Kidney glomerular epithelial cell (primary cell): ENCODE measurements around the gene ALG1.
"Not testable (repeated sequence)": the region's sequence is repeated elsewhere in the genome, so short reads cannot be mapped to it uniquely, and the experiment has no call there.

Source experiments
- DNase-seq: peaks from one replicate; lab custom pipeline; 2025; lab: John Stamatoyannopoulos, UW

ALG1 gene

GRCh38 chr16:5075637-5076036 lies 4.0 kb downstream of the ALG1 start:
- DNase-seq, result no peak

GRCh38 chr16:5077304-5077703 lies 5.7 kb downstream of the ALG1 start:
- no peak for DNase-seq

DNA sequence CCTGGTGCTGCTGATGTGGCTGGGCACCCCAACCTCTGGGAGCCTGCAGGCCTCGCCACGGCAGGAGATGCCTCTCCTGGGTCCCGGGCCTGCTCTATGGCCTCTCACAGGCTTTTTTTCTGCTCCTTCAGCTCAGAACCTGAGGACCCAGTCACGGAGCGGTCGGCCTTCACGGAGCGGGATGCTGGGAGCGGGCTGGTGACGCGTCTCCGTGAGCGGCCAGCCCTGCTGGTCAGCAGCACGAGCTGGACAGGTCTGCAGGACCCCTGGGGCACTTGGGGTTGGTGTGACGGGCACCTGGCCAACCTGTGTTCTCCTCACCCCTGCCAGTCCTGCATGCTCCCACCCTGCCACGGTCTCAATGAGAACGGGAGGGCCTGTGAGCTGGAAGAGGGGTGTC lies 7.0 kb downstream of the ALG1 start:
- no peak for DNase-seq

DNA sequence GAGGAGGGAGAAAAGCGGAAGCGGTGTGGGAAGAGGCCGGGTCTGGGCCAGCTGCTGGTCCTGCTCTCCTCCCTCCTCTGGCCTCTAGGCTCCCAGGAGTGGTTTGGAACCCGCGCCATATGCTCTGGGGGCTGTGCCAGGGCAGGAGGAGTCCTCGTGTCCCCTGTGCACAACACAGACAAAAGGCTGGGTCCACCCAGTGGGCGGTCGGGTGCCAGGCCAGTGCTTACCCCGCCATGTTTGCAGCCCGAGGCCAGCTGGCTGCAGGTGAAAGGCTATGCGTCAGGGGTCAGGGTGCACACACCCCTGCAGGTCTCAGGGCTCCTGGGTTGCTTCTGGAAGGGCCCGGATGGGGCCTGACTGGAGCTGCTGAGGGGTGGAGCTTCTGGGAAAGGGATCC lies 8.8 kb downstream of the ALG1 start:
- not testable (repeated sequence) for DNase-seq

DNA sequence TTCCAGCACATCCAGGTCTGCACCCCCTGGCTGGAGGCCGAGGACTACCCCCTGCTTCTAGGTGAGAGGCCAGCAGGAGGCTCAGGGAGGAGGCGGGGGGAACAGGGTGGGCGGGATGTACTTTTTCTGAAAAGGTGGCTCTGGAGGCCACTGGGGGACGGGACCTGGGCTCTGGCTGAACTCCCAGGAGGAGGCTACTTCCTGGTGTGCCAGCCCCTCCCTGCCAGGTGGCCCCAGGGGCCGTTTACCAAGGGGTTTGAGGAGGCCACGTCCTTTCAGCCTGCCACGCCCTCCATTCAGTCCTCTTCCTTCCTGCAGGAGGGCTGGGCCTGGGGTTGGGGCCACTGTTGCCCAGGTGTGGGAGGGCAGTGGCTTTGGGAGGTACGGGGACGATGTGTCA lies 9.4 kb downstream of the ALG1 start:
- not testable (repeated sequence) for DNase-seq

- DNase-seq, result not testable (repeated sequence)
Observed at GRCh38 chr16:5083646-5084045, 12.0 kb downstream of the ALG1 start.

DNA sequence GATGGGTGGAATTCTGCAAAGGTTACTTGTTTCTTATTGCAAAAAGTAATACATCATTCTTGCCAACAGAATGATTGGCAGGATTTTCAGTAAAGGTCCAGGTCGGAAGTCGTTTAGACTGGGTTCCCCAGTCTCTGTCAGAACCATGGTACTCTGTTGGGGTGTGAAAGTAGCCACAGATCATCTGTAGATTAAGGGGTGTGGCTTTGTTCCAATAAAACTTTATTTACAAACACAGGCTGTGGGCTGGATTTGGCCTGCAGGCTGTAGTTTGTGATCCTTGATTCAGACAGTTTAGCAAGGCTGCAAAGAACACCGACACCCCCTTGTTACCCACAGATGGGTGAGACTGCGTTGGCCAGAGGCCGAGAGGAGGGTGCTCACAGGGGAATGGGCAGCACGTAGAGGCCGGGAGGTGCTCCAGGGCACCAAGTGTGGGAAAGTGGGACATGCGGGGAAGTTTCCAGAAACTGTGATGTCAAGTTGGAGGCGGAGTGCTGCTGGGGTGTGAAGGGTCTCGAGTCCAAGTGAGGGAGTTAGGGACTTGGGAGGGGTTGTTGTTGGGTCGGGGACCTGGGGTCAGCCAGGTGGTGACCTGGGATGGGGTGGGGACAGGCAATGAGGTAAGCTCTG lies 12.6 kb downstream of the ALG1 start:
- DNase-seq, result not testable (repeated sequence)

DNA sequence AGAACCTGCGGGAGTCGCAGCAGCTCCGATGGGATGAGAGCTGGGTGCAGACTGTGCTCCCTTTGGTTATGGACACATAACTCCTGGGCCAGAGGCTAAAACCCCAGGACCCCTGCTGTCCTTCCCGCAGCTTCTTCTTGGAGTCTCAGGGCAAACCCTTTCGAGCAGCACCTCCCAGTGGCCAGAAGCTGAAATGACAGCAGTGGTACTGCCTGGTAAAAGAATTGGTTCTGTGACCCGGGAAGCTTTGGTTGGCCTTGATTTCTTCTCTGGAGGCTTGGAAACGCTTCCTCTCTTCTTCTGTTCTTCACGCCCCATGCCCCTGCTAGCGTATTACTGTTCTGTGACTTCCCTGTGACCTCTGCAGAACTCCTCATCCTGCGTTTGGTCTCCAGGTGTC lies 13.2 kb downstream of the ALG1 start:
- not testable (repeated sequence) for DNase-seq

GRCh38 chr16:5085716-5086115 lies 14.1 kb downstream of the ALG1 start:
- not testable (repeated sequence) for DNase-seq

GRCh38 chr16:5088086-5088790 lies 16.6 kb downstream of the ALG1 start:
- DNase-seq, result not testable (repeated sequence)

- not testable (repeated sequence) for DNase-seq
Observed at GRCh38 chr16:5088936-5089335, 17.3 kb downstream of the ALG1 start.

- not testable (repeated sequence) for DNase-seq
Observed at GRCh38 chr16:5089911-5090555, 18.4 kb downstream of the ALG1 start.

DNA sequence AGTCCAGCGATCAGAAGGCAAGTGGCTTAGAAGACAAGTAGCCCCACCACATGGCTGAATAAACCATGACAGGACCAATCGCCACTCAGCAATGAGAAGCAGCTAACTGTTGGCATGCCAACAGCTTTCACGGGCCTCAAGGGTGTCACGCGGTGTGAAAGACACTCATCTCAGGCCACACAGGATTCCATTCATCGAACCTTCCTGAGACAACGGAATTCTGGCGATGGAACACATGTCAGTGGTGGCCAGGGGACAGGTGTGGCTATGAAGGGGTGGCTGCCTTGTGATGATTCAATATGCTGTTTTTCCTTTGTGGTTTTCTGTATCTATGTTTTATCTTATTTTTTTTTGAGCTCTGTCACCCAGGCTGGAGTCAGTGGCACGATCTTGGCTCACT lies 18.9 kb downstream of the ALG1 start:
- DNase-seq, result not testable (repeated sequence)

GRCh38 chr16:5093081-5093480 lies 21.4 kb downstream of the ALG1 start:
- not testable (repeated sequence) for DNase-seq

DNA sequence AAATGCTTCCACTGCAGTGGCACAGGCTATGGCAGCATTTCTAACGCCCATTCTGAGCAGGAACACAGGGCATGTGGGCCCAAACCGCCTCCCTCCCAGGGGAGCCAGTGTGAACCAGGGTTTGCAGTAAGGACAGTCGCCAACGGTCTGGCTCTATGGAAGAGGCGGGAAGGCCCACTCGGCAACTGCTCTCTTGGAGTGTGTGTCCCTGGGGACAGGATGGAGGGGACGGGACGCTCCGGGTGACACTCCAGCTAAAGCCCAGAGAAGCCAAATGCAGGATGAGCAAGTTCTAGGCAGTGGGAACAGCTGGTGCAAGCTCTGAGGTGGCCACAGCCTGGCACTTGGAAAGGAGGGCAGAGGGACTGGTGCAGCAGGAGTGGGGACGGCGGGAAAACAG lies 22.1 kb downstream of the ALG1 start:
- DNase-seq, result not testable (repeated sequence)

- not testable (repeated sequence) for DNase-seq
Observed at GRCh38 chr16:5095145-5095830, 23.6 kb downstream of the ALG1 start.

DNA sequence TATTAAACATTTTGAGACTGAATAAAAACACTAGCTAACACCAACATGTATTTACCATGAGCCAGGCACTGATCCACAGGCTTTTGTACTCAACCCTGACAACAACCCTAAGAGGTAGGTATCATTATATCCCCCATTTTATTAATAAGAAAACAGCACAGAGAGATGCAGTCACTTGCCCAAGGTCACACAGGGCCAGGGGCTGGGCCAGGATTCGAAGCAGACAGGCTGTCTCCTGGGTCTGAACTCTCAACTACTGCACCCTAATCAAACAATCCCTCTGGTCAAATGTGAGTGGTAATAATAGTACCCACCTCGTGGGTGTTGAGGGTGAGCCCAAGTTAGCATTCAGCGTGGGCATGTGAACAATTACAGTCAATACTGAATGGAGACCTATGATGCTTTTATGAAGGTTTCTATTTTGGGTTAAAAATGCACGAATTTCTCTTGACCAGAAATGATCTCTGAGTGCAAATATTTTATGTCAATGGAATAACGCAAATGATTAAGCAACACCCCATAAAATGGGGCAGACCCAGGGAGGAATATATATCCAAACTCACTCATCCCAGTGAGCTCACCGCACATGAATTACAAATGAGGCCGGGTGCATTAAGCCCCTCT lies 24.9 kb downstream of the ALG1 start:
- DNase-seq, result not testable (repeated sequence)

- not testable (repeated sequence) for DNase-seq
Observed at GRCh38 chr16:5097061-5097469, 25.4 kb downstream of the ALG1 start.

- DNase-seq, result peak; percentile 99
Observed at GRCh38 chr16:5097470-5098220, 26.0 kb downstream of the ALG1 start, which contains the start of gene EEF2KMT. Gene EEF2KMT (minus strand): TSS chr16:5097795. CDS start chr16:5097739, 56 bp downstream.

GRCh38 chr16:5098221-5099159 lies 26.8 kb downstream of the ALG1 start:
- DNase-seq, result peak; percentile 4
